ENCODE measurements around the gene CHMP5. TPM values are rescaled to one million over a fixed set of nuclear protein-coding genes. Genes with fewer than 3 reads are reported as not detected.

The CHMP5 gene
- polyA plus RNA-seq, 2 donors: 59.9 to 64.2 TPM

- Histone ChIP-seq H3K4me1 (ENCODE audit: control insufficient read depth in 2 of 2, insufficient read depth in 2 of 2, low read length in 1 of 2) (peaks cover 1 to 3% of the 10 kb centered on the region in 2 donors), H3K27me3 (ENCODE audit: control insufficient read depth in 1 of 2, insufficient read depth in 2 of 2, low read length in 2 of 2) (no peaks in the 10 kb centered on the region), H3K36me3 (ENCODE audit: control insufficient read depth in 2 of 2, insufficient read depth in 2 of 2, low read length in 1 of 2) (no peaks in the 10 kb centered on the region), H3K4me3 (ENCODE audit: low read depth in 1 of 2, low read length in 2 of 2) (no peak overlapping the region), H3K27ac (ENCODE audit: low read depth in 2 of 2, low read length in 1 of 2) (no peak overlapping the region), H3K9me3 (ENCODE audit: control insufficient read depth in 2 of 2, insufficient read depth in 1 of 2, low read depth in 1 of 2, low read length in 1 of 2) (no peaks in the 10 kb centered on the region)
- WGBS, 2 donors: 72 to 79% methylated on average over 5 of the region's 5 CpGs
These were observed 23.6 kb upstream of the CHMP5 start for GRCh38 chr9:33241298-33241697.

GRCh38 chr9:33242609-33243134 lies 22.2 kb upstream of the CHMP5 start:
- Histone ChIP-seq H3K27ac (ENCODE audit: low read depth in 2 of 2, low read length in 1 of 2) (no peak overlapping the region), H3K4me3 (ENCODE audit: low read depth in 1 of 2, low read length in 2 of 2) (no peak overlapping the region), H3K27me3 (ENCODE audit: control insufficient read depth in 1 of 2, insufficient read depth in 2 of 2, low read length in 2 of 2) (no peaks in the 10 kb centered on the region), H3K9me3 (ENCODE audit: control insufficient read depth in 2 of 2, insufficient read depth in 1 of 2, low read depth in 1 of 2, low read length in 1 of 2) (no peaks in the 10 kb centered on the region), H3K4me1 (ENCODE audit: control insufficient read depth in 2 of 2, insufficient read depth in 2 of 2, low read length in 1 of 2) (peaks cover 0 to 3% of the 10 kb centered on the region in 2 donors), H3K36me3 (ENCODE audit: control insufficient read depth in 2 of 2, insufficient read depth in 2 of 2, low read length in 1 of 2) (no peaks in the 10 kb centered on the region)
- WGBS, 2 donors: 81 to 86% methylated on average over 6 of the region's 6 CpGs

GRCh38 chr9:33244137-33244784 lies 20.6 kb upstream of the CHMP5 start:
- Histone ChIP-seq H3K27ac (ENCODE audit: low read depth in 2 of 2, low read length in 1 of 2) (no peak overlapping the region), H3K27me3 (ENCODE audit: control insufficient read depth in 1 of 2, insufficient read depth in 2 of 2, low read length in 2 of 2) (no peaks in the 10 kb centered on the region), H3K9me3 (ENCODE audit: control insufficient read depth in 2 of 2, insufficient read depth in 1 of 2, low read depth in 1 of 2, low read length in 1 of 2) (no peaks in the 10 kb centered on the region), H3K4me1 (ENCODE audit: control insufficient read depth in 2 of 2, insufficient read depth in 2 of 2, low read length in 1 of 2) (peaks cover 0 to 3% of the 10 kb centered on the region in 2 donors), H3K36me3 (ENCODE audit: control insufficient read depth in 2 of 2, insufficient read depth in 2 of 2, low read length in 1 of 2) (no peaks in the 10 kb centered on the region), H3K4me3 (ENCODE audit: low read depth in 1 of 2, low read length in 2 of 2) (no peak overlapping the region)
- 84 to 85% methylated on average over 9 of the region's 9 CpGs for WGBS, 2 donors

- no peaks in the 10 kb centered on the region for H3K9me3 ChIP-seq (ENCODE audit: control insufficient read depth in 2 of 2, insufficient read depth in 1 of 2, low read depth in 1 of 2, low read length in 1 of 2)
- WGBS, 2 donors: 86 to 90% methylated on average over 2 of the region's 2 CpGs
- H3K36me3 ChIP-seq (ENCODE audit: control insufficient read depth in 2 of 2, insufficient read depth in 2 of 2, low read length in 1 of 2): no peaks in the 10 kb centered on the region
- H3K27me3 ChIP-seq (ENCODE audit: control insufficient read depth in 1 of 2, insufficient read depth in 2 of 2, low read length in 2 of 2): no peaks in the 10 kb centered on the region
- H3K4me3 ChIP-seq (ENCODE audit: low read depth in 1 of 2, low read length in 2 of 2): no peak overlapping the region
- H3K27ac ChIP-seq (ENCODE audit: low read depth in 2 of 2, low read length in 1 of 2): no peak overlapping the region
- peaks cover 0 to 3% of the 10 kb centered on the region in 2 donors for H3K4me1 ChIP-seq (ENCODE audit: control insufficient read depth in 2 of 2, insufficient read depth in 2 of 2, low read length in 1 of 2)
These were observed 19.5 kb upstream of the CHMP5 start for GRCh38 chr9:33245341-33245740.

- Histone ChIP-seq H3K4me3 (ENCODE audit: low read depth in 1 of 2, low read length in 2 of 2) (no peak overlapping the region), H3K27ac (ENCODE audit: low read depth in 2 of 2, low read length in 1 of 2) (no peak overlapping the region), H3K27me3 (ENCODE audit: control insufficient read depth in 1 of 2, insufficient read depth in 2 of 2, low read length in 2 of 2) (no peaks in the 10 kb centered on the region), H3K4me1 (ENCODE audit: control insufficient read depth in 2 of 2, insufficient read depth in 2 of 2, low read length in 1 of 2) (peaks cover 0 to 3% of the 10 kb centered on the region in 2 donors), H3K9me3 (ENCODE audit: control insufficient read depth in 2 of 2, insufficient read depth in 1 of 2, low read depth in 1 of 2, low read length in 1 of 2) (no peaks in the 10 kb centered on the region), H3K36me3 (ENCODE audit: control insufficient read depth in 2 of 2, insufficient read depth in 2 of 2, low read length in 1 of 2) (no peaks in the 10 kb centered on the region)
- WGBS, 2 donors: 91 to 97% methylated on average over 9 of the region's 9 CpGs
These were observed 18.5 kb upstream of the CHMP5 start for GRCh38 chr9:33246269-33246860.

- Histone ChIP-seq H3K36me3 (ENCODE audit: control insufficient read depth in 2 of 2, insufficient read depth in 2 of 2, low read length in 1 of 2) (peaks cover 0 to 7% of the 10 kb centered on the region in 2 donors), H3K27ac (ENCODE audit: low read depth in 2 of 2, low read length in 1 of 2) (no peak overlapping the region), H3K27me3 (ENCODE audit: control insufficient read depth in 1 of 2, insufficient read depth in 2 of 2, low read length in 2 of 2) (no peaks in the 10 kb centered on the region), H3K9me3 (ENCODE audit: control insufficient read depth in 2 of 2, insufficient read depth in 1 of 2, low read depth in 1 of 2, low read length in 1 of 2) (no peaks in the 10 kb centered on the region), H3K4me3 (ENCODE audit: low read depth in 1 of 2, low read length in 2 of 2) (no peak overlapping the region), H3K4me1 (ENCODE audit: control insufficient read depth in 2 of 2, insufficient read depth in 2 of 2, low read length in 1 of 2) (peaks cover 0 to 3% of the 10 kb centered on the region in 2 donors)
- WGBS, 2 donors: 94 to 98% methylated on average over 3 of the region's 3 CpGs
These were observed 16.2 kb upstream of the CHMP5 start for GRCh38 chr9:33248606-33249005.

GRCh38 chr9:33249087-33249658 lies 15.7 kb upstream of the CHMP5 start:
- peaks cover 0 to 3% of the 10 kb centered on the region in 2 donors for H3K4me1 ChIP-seq (ENCODE audit: control insufficient read depth in 2 of 2, insufficient read depth in 2 of 2, low read length in 1 of 2)
- peaks cover 0 to 7% of the 10 kb centered on the region in 2 donors for H3K36me3 ChIP-seq (ENCODE audit: control insufficient read depth in 2 of 2, insufficient read depth in 2 of 2, low read length in 1 of 2)
- no peak overlapping the region for H3K4me3 ChIP-seq (ENCODE audit: low read depth in 1 of 2, low read length in 2 of 2)
- no peaks in the 10 kb centered on the region for H3K27me3 ChIP-seq (ENCODE audit: control insufficient read depth in 1 of 2, insufficient read depth in 2 of 2, low read length in 2 of 2)
- no peak overlapping the region for H3K27ac ChIP-seq (ENCODE audit: low read depth in 2 of 2, low read length in 1 of 2)
- 74 to 81% methylated on average over 6 of the region's 6 CpGs for WGBS, 2 donors
- no peaks in the 10 kb centered on the region for H3K9me3 ChIP-seq (ENCODE audit: control insufficient read depth in 2 of 2, insufficient read depth in 1 of 2, low read depth in 1 of 2, low read length in 1 of 2)

GRCh38 chr9:33249983-33250382 lies 14.9 kb upstream of the CHMP5 start:
- WGBS, 2 donors: 93 to 97% methylated on average over 2 of the region's 2 CpGs
- H3K27me3 ChIP-seq (ENCODE audit: control insufficient read depth in 1 of 2, insufficient read depth in 2 of 2, low read length in 2 of 2): no peaks in the 10 kb centered on the region
- no peak overlapping the region for H3K27ac ChIP-seq (ENCODE audit: low read depth in 2 of 2, low read length in 1 of 2)
- H3K4me3 ChIP-seq (ENCODE audit: low read depth in 1 of 2, low read length in 2 of 2): no peak overlapping the region
- no peaks in the 10 kb centered on the region for H3K9me3 ChIP-seq (ENCODE audit: control insufficient read depth in 2 of 2, insufficient read depth in 1 of 2, low read depth in 1 of 2, low read length in 1 of 2)
- peaks cover 0 to 3% of the 10 kb centered on the region in 2 donors for H3K4me1 ChIP-seq (ENCODE audit: control insufficient read depth in 2 of 2, insufficient read depth in 2 of 2, low read length in 1 of 2)
- H3K36me3 ChIP-seq (ENCODE audit: control insufficient read depth in 2 of 2, insufficient read depth in 2 of 2, low read length in 1 of 2): peaks cover 8 to 14% of the 10 kb centered on the region in 2 donors

- WGBS, 2 donors: 51 to 71% methylated on average over 1 of the region's 1 CpG
- no peaks in the 10 kb centered on the region for H3K9me3 ChIP-seq (ENCODE audit: control insufficient read depth in 2 of 2, insufficient read depth in 1 of 2, low read depth in 1 of 2, low read length in 1 of 2)
- no peak overlapping the region for H3K4me3 ChIP-seq (ENCODE audit: low read depth in 1 of 2, low read length in 2 of 2)
- peaks cover 0 to 3% of the 10 kb centered on the region in 2 donors for H3K4me1 ChIP-seq (ENCODE audit: control insufficient read depth in 2 of 2, insufficient read depth in 2 of 2, low read length in 1 of 2)
- H3K27me3 ChIP-seq (ENCODE audit: control insufficient read depth in 1 of 2, insufficient read depth in 2 of 2, low read length in 2 of 2): no peaks in the 10 kb centered on the region
- peaks cover 13 to 19% of the 10 kb centered on the region in 2 donors for H3K36me3 ChIP-seq (ENCODE audit: control insufficient read depth in 2 of 2, insufficient read depth in 2 of 2, low read length in 1 of 2)
- H3K27ac ChIP-seq (ENCODE audit: low read depth in 2 of 2, low read length in 1 of 2): no peak overlapping the region
These were observed 14.3 kb upstream of the CHMP5 start for GRCh38 chr9:33250458-33250995.
